Hepatocyte (in vitro differentiated cells): ENCODE measurements around the gene MACF1.
"Not testable (repeated sequence)": the region's sequence is repeated elsewhere in the genome, so short reads cannot be mapped to it uniquely, and the experiment has no call there.

Experiments
- CTCF ChIP-seq: fragments of 200-600 bp; sonication (generic); IDR thresholded peaks from 2 replicates; pipeline ENCODE4 v1.5.1; 2016; ENCODE audit warnings: antibody characterized with exemption, mild to moderate bottlenecking; ENCODE audit not compliant: poor library complexity
- EZH2 ChIP-seq: fragments of 200-600 bp; sonication (generic); IDR thresholded peaks from 2 replicates; pipeline ENCODE4 v1.6.1; 2016; ENCODE audit warnings: antibody characterized with exemption, mild to moderate bottlenecking, borderline replicate concordance
- EZH2phosphoT487 ChIP-seq: fragments of 200-600 bp; sonication (generic); IDR thresholded peaks from one replicate; pipeline ENCODE4 v1.6.1; 2018; ENCODE audit warnings: antibody characterized with exemption, mild to moderate bottlenecking, low read depth, moderate library complexity; ENCODE audit not compliant: unreplicated experiment, severe bottlenecking

GRCh38 chr1:39498096-39498710 lies 293.7 kb downstream of the MACF1 start:
- TF ChIP-seq CTCF, EZH2, EZH2phosphoT487: not testable (repeated sequence)
